H1 (cell line): ENCODE measurements around the gene LILRB4. TPM values are rescaled to one million over a fixed set of nuclear protein-coding genes. Genes with fewer than 3 reads are reported as not detected.

Experiments used
- CTCF ChIA-PET: fragments of 300-600 bp; sonication (Branson Sonifier 250); formaldehyde crosslinking; loops from one replicate; lab custom pipeline; 2021; ENCODE audit not compliant: partially characterized antibody; lab: Charles Lee
- POLR2A ChIA-PET: fragments of 300-600 bp; sonication (Branson Sonifier 250); formaldehyde crosslinking; loops from one replicate; lab custom pipeline; 2021; ENCODE audit warnings: inconsistent platforms; ENCODE audit not compliant: partially characterized antibody; lab: Charles Lee
- DNase-seq, 2 experiments: peaks; one replicate each; pipeline versions ENCODE4 v3.0.0 to v3.0.0-alpha.2; 2010 to 2022; ENCODE audit warnings: low spot score in 2 of 2, low read depth in 1 of 2, mixed read lengths in 1 of 2
- FAIRE-seq: peaks from 2 replicates; lab custom pipeline; 2011; peaks lifted over from hg19 to GRCh38; lab: Jason Lieb, UNC
- H2AFZ ChIP-seq: 2 replicates; pipeline ENCODE4 v1.8.1; 2012; ENCODE audit warnings: low read length, inconsistent platforms
- H2AK5ac ChIP-seq: 2 replicates; pipeline ENCODE4 v1.6.1; 2013; ENCODE audit warnings: low read depth, low read length
- H2BK120ac ChIP-seq: replicated peaks from 2 replicates; pipeline ENCODE3; 2013; ENCODE audit warnings: low read depth, low read length, inconsistent platforms
- H2BK12ac ChIP-seq: 2 replicates; pipeline ENCODE4 v1.6.1; 2013; ENCODE audit warnings: low read depth, low read length
- H2BK15ac ChIP-seq: 2 replicates; pipeline ENCODE4 v1.6.1; 2013; ENCODE audit warnings: low read length
- H2BK20ac ChIP-seq: 2 replicates; pipeline ENCODE4 v1.6.1; 2013; ENCODE audit warnings: low read length
- H2BK5ac ChIP-seq: 2 replicates; pipeline ENCODE4 v1.6.1; 2013; ENCODE audit warnings: low read depth, low read length
- H3K14ac ChIP-seq: 2 replicates; pipeline ENCODE4 v1.6.1; 2013; ENCODE audit warnings: inconsistent platforms; ENCODE audit not compliant: insufficient read length
- H3K18ac ChIP-seq: 2 replicates; pipeline ENCODE4 v1.6.1; 2013; ENCODE audit warnings: low read length; ENCODE audit errors: extremely low read depth
- H3K23ac ChIP-seq: 2 replicates; pipeline ENCODE4 v1.6.1; 2013; ENCODE audit warnings: inconsistent platforms; ENCODE audit not compliant: insufficient read length
- H3K23me2 ChIP-seq: 2 replicates; pipeline ENCODE4 v1.6.1; 2013; ENCODE audit warnings: low read depth, low read length
- H3K27ac ChIP-seq: 2 replicates; pipeline ENCODE4 v1.6.1; 2011; ENCODE audit warnings: low read depth, low read length, inconsistent platforms
- H3K27me3 ChIP-seq, 4 experiments: replicated peaks in 1 of 4; 1 replicate in 1 of 4; 2 replicates in 3 of 4; pipeline versions ENCODE4 v1.6.1 to v1.8.1; 2011 to 2013; ENCODE audit warnings: low read length in 3 of 4, mild to moderate bottlenecking in 3 of 4, inconsistent platforms in 2 of 4, mixed read lengths in 2 of 4, moderate library complexity in 1 of 4; ENCODE audit not compliant: control insufficient read depth in 3 of 4, insufficient read depth in 3 of 4; ENCODE audit errors: extremely low read depth in 1 of 4
- H3K36me3 ChIP-seq, 4 experiments: 2 replicates each; pipeline versions ENCODE4 v1.6.1 to v1.8.1; 2011 to 2013; ENCODE audit warnings: mild to moderate bottlenecking in 4 of 4, low read length in 3 of 4, moderate library complexity in 2 of 4, control low read depth in 1 of 4, inconsistent platforms in 1 of 4; ENCODE audit not compliant: insufficient read depth in 4 of 4, control insufficient read depth in 2 of 4
- H3K4ac ChIP-seq: replicated peaks from 2 replicates; pipeline ENCODE3; 2013; ENCODE audit warnings: low read length, low read depth, mixed read lengths, inconsistent platforms; ENCODE audit not compliant: insufficient read length
- H3K4me1 ChIP-seq, 4 experiments: replicated peaks in 1 of 4; 1 replicate in 1 of 4; 2 replicates in 3 of 4; pipeline versions ENCODE4 v1.6.1 to v1.8.1; 2011 to 2013; ENCODE audit warnings: low read length in 3 of 4, inconsistent platforms in 2 of 4, mixed read lengths in 1 of 4; ENCODE audit not compliant: insufficient read depth in 4 of 4, control insufficient read depth in 3 of 4
- H3K4me2 ChIP-seq, 2 experiments: 2 replicates each; pipeline versions ENCODE4 v1.6.1 to v1.8.1; 2011 to 2013; ENCODE audit warnings: low read depth in 2 of 2, low read length in 2 of 2, control low read depth in 1 of 2, inconsistent platforms in 1 of 2, mild to moderate bottlenecking in 1 of 2; ENCODE audit not compliant: insufficient read depth in 1 of 2
- H3K4me3 ChIP-seq, 4 experiments: fragments of 200-600, 300-600 bp in 1 of 4; sonication (generic), shearing (Covaris generic), sonication (Bioruptor Twin) in 1 of 4; 2 replicates each; pipeline versions ENCODE4 v1.5.1 to v1.8.1; 2011 to 2016; ENCODE audit warnings: low read length in 4 of 4, low read depth in 3 of 4, control low read depth in 2 of 4, inconsistent platforms in 2 of 4, mild to moderate bottlenecking in 2 of 4, mixed read lengths in 1 of 4, moderate library complexity in 1 of 4; ENCODE audit not compliant: insufficient read depth in 2 of 4; ENCODE audit errors: extremely low read depth in 1 of 4
- H3K56ac ChIP-seq: replicated peaks from 2 replicates; pipeline ENCODE3; 2013; ENCODE audit warnings: low read depth, mild to moderate bottlenecking, mixed read lengths, low read length, inconsistent platforms; ENCODE audit not compliant: insufficient read length
- H3K79me1 ChIP-seq: 2 replicates; pipeline ENCODE4 v1.6.1; 2013; ENCODE audit warnings: low read depth, low read length, control low read depth
- H3K79me2 ChIP-seq, 2 experiments: 2 replicates each; pipeline versions ENCODE4 v1.6.1 to v1.8.1; 2012 to 2013; ENCODE audit warnings: low read length in 2 of 2, mild to moderate bottlenecking in 2 of 2, inconsistent platforms in 1 of 2; ENCODE audit not compliant: insufficient read depth in 2 of 2, control insufficient read depth in 1 of 2
- H3K9ac ChIP-seq, 4 experiments: replicated peaks in 1 of 4; 1 replicate in 1 of 4; 2 replicates in 3 of 4; pipeline versions ENCODE4 v1.6.1 to v1.8.1; 2011 to 2013; ENCODE audit warnings: low read depth in 3 of 4, low read length in 3 of 4, control low read depth in 2 of 4, mild to moderate bottlenecking in 2 of 4, moderate library complexity in 2 of 4, inconsistent platforms in 1 of 4; ENCODE audit errors: extremely low read depth in 1 of 4
- H3K9me3 ChIP-seq, 2 experiments: 2 replicates each; pipeline versions ENCODE4 v1.6.1 to v1.8.1; 2012 to 2013; ENCODE audit warnings: mild to moderate bottlenecking in 2 of 2, moderate library complexity in 2 of 2, control low read depth in 1 of 2, inconsistent platforms in 1 of 2, low read depth in 1 of 2, low read length in 1 of 2, mixed read lengths in 1 of 2; ENCODE audit not compliant: insufficient read depth in 2 of 2
- H4K20me1 ChIP-seq, 2 experiments: replicated peaks in 1 of 2; 2 replicates each; pipeline versions ENCODE3 to v1.8.1; 2011 to 2013; ENCODE audit warnings: inconsistent platforms in 2 of 2, low read length in 2 of 2, mild to moderate bottlenecking in 1 of 2; ENCODE audit not compliant: insufficient read depth in 2 of 2, control insufficient read depth in 1 of 2
- H4K5ac ChIP-seq: 2 replicates; pipeline ENCODE4 v1.6.1; 2013; ENCODE audit warnings: low read length, low read depth, mixed read lengths, inconsistent platforms; ENCODE audit not compliant: insufficient read length
- H4K8ac ChIP-seq: 2 replicates; pipeline ENCODE4 v1.8.0; 2013; ENCODE audit warnings: mild to moderate bottlenecking, moderate library complexity, low read length, inconsistent platforms; ENCODE audit not compliant: insufficient read depth; ENCODE audit errors: extremely low read depth
- H4K91ac ChIP-seq: replicated peaks from 2 replicates; pipeline ENCODE3; 2013; ENCODE audit warnings: low read length, mixed read lengths, inconsistent platforms; ENCODE audit not compliant: insufficient read length
- CHD1 ChIP-seq: IDR thresholded peaks from 2 replicates; pipeline ENCODE4 v1.6.1; 2012; ENCODE audit warnings: low read depth, low read length, improper control_type of control experiment
- EP300 ChIP-seq, 2 experiments: IDR thresholded peaks; 1 replicate in 1 of 2; 2 replicates in 1 of 2; pipeline ENCODE4 v1.6.1; 2011 to 2012; ENCODE audit warnings: low read depth in 2 of 2, low read length in 2 of 2, mild to moderate bottlenecking in 2 of 2, borderline replicate concordance in 1 of 2, inconsistent platforms in 1 of 2, moderate library complexity in 1 of 2
- GABPA ChIP-seq: IDR thresholded peaks from 2 replicates; pipeline ENCODE4 v1.6.1; 2011; ENCODE audit warnings: mild to moderate bottlenecking, low read length, moderate library complexity, borderline replicate concordance; ENCODE audit not compliant: insufficient read depth
- MAFK ChIP-seq: IDR thresholded peaks from 2 replicates; pipeline ENCODE4 v1.6.1; 2012; ENCODE audit warnings: low read depth, mild to moderate bottlenecking, improper control_type of control experiment, low read length
- MAX ChIP-seq: IDR thresholded peaks from 2 replicates; pipeline ENCODE4 v1.6.1; 2012; ENCODE audit warnings: inconsistent platforms
- POLR2AphosphoS5 ChIP-seq: IDR thresholded peaks from 2 replicates; pipeline ENCODE4 v1.6.1; 2011; ENCODE audit warnings: low read depth, low read length
- TAF7 ChIP-seq: optimal IDR thresholded peaks from 2 replicates; pipeline ENCODE3; 2011; ENCODE audit warnings: low read depth, mild to moderate bottlenecking, inconsistent platforms, low read length, moderate library complexity, borderline replicate concordance
- ZNF274 ChIP-seq: IDR thresholded peaks from 2 replicates; pipeline ENCODE4 v1.7.0; 2012; ENCODE audit warnings: low read length, borderline replicate concordance; ENCODE audit errors: extremely low read depth
- WGBS, 2 experiments: shearing (Covaris generic) in 1 of 2; methylation state at CpG; one replicate each; pipeline versions ENCODE4 v1.1.6 to v1.1.7; 2013 to 2015; ENCODE audit warnings: low lambda C conversion rate in 2 of 2, mixed read lengths in 2 of 2, inconsistent platforms in 1 of 2, low coverage in 1 of 2, missing lambda C conversion rate in 1 of 2; ENCODE audit not compliant: insufficient replicate concordance in 2 of 2, insufficient coverage in 1 of 2, insufficient read length in 1 of 2; ENCODE audit errors: extremely low coverage in 1 of 2, missing lambda C conversion rate in 1 of 2; 5-methylcytosine and 5-hydroxymethylcytosine counted together
- polyA plus RNA-seq, 7 experiments: library from polyadenylated mRNA; depleted of rRNA in 3 of 7; stranded (reverse) in 5 of 7; unstranded in 2 of 7; fragments of >200 nt in 5 of 7; fragments of 200-250 nt in 2 of 7; gene quantifications; 1 replicate in 5 of 7; 2 replicates in 1 of 7; 4 replicates in 1 of 7; pipeline versions ENCODE4 v1.2.1 to v1.2.3, GENCODE V29; 2011 to 2013; ENCODE audit warnings: missing spikeins in 2 of 7, mixed read lengths in 2 of 7
- total RNA-seq: library from RNA; stranded (reverse); fragmentation: NEBNext Ultra II Directional; extraction: Animal tissue kit (Norgen Biotek cat#: 25700); gene quantifications from 2 replicates; pipeline ENCODE4 v1.2.1, GENCODE V29; 2021

LILRB4 gene
- total and polyA plus RNA-seq, 2 of the 8 experiments (the other 6 are each of a cell fraction or from before 2014, with no cell fraction given) = not detected

- H3K4me1 ChIP-seq = no peaks in the 10 kb centered on the region
- no peak overlapping the region for H4K8ac ChIP-seq
- no peak overlapping the region for H3K9ac ChIP-seq
- no peak overlapping the region for H4K91ac ChIP-seq
- H4K20me1 ChIP-seq = no peaks in the 10 kb centered on the region
- 68% methylated on average over 9 of the region's 9 CpGs; no CpG with 5 or more reads in 1 of the 2 experiments for WGBS, 2 experiments
- no peak overlapping the region for H2BK20ac ChIP-seq
- H3K4me3 ChIP-seq = no peak overlapping the region
- H3K18ac ChIP-seq = no peak overlapping the region
- H3K14ac ChIP-seq = no peak overlapping the region
- ChIA-PET POLR2A (no interaction called here), CTCF (no interaction called here)
- H3K56ac ChIP-seq = no peak overlapping the region
- no peak overlapping the region for H3K27ac ChIP-seq
- no peaks in the 10 kb centered on the region for H3K27me3 ChIP-seq
- H2BK5ac ChIP-seq = no peak overlapping the region
- H3K4me2 ChIP-seq = no peak overlapping the region
- no peak overlapping the region for H3K23ac ChIP-seq
- H2AFZ ChIP-seq = no peak overlapping the region
- H3K79me1 ChIP-seq = no peaks in the 10 kb centered on the region
- H3K4ac ChIP-seq = no peak overlapping the region
- peaks cover 52 to 70% of the 10 kb centered on the region in 2 experiments for H3K9me3 ChIP-seq
- H4K5ac ChIP-seq = no peak overlapping the region
- H3K23me2 ChIP-seq = no peaks in the 10 kb centered on the region
- H2BK15ac ChIP-seq = no peak overlapping the region
- H3K79me2 ChIP-seq = no peaks in the 10 kb centered on the region
- H3K36me3 ChIP-seq = no peaks in the 10 kb centered on the region
- TF ChIP-seq MAX (no peak), MAFK (no peak), CHD1 (no peak), EP300 (IDR thresholded peaks at IDR 0.05; ENCODE audit: borderline replicate concordance in 1 of 2, low read depth in 2 of 2, low read length in 2 of 2) (no peak), GABPA (no peak), POLR2AphosphoS5 (no peak), ZNF274 (no peak), TAF7 (no peak)
- no peak overlapping the region for H2BK120ac ChIP-seq
- H2AK5ac ChIP-seq = no peak overlapping the region
- H2BK12ac ChIP-seq = no peak overlapping the region
- DNase-seq = no peak
- no peak for FAIRE-seq
These were observed 29.0 kb downstream of the LILRB4 start for GRCh38 chr19:54691582-54692297.
